ENCODE results near the gene TK2.
"Not testable (repeated sequence)": the region's sequence is repeated elsewhere in the genome, so short reads cannot be mapped to it uniquely, and the experiment has no call there.

The TK2 gene

DNA sequence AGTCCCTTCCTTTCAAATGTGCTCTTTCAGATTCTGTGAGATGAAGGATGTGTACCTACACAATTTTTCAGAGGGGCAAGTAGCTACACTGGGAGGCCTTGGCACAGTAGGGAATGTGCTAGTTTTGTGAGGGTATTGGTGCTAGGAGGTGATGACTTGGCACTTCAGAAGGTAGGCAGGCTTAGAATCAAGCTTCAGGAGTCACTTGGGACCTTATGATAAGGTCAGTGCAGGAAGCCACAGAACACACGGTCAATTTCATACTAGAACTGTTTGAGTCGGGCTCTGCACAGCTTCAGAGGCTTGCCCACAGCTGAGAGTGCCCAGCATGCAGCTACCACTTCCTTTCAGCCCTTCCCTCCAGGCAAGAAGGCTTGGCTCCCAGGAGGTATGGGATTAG, 22.4 kb upstream of the TK2 start:
- no peak for DNase-seq (ENCODE audit: low spot score)

GRCh38 chr16:66569827-66570405, 20.0 kb upstream of the TK2 start:
- DNase-seq (ENCODE audit: low spot score), result no peak

GRCh38 chr16:66569131-66569530, 19.2 kb upstream of the TK2 start:
- DNase-seq (ENCODE audit: low spot score), result no peak

GRCh38 chr16:66568355-66568754, 18.4 kb upstream of the TK2 start:
- no peak for DNase-seq (ENCODE audit: low spot score)

DNA sequence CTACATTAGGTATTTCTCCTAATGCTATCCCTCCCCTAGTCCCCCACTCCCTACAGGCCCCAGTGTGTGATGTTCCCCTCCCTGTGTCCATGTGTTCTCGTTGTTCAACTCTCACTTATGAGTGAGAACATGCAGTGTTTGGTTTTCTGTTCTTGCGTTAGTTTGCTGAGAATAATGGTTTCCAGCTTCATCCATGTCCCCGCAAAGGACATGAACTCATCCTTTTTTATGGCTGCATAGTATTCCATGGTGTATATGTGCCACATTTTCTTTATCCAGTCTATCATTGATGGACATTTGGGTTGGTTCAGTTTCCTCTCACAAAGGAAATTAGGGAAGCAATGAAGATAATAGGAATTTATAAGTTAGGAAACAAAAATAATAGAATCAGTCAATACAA, 17.3 kb upstream of the TK2 start:
- not testable (repeated sequence) for DNase-seq (ENCODE audit: low spot score)

DNA sequence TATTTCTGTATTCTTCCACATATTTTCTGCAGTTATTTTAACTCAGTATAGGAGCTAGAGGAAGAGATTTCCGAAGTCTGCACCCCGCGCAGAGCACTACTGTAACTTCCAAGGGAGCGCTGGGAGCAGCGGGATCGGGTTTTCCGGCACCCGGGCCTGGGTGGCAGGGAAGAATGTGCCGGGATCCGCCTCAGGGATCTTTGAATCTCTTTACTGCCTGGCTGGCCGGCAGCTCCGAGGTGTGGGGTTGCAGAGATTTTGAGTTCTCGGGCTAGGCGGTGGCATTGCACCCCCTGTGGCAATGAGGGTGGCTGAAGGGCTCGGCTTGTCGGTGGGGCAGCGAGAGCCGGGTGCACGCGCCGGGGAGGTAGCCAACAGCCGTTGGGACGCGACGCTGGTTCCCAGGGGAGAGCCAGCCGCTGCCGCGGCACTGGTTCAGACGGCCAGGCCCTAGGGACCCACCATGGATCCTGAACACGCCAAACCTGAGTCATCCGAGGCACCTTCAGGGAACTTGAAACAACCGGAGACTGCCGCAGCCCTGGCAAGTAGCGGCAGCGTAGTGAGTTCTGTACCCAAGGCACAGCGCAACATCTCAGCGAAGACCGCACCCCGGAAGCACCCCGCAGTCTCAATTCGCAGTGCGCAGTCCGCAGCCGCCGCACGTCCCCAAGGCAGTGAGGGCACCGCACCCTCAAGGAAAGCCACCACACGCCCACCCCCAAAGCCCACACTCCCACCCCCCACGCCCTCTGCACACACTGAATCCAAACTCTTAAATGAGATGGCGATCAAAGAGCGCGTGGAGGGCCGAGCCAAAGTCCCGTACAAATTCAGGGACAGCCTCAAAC, 16.4 kb upstream of the TK2 start, which contains the start of gene CMTM1:
Gene CMTM1 (plus strand): TSS at position 389 of the 851 bp plus-strand sequence. CDS start 75 bp downstream, at position 464.
- DNase-seq (ENCODE audit: low spot score), result no peak

- DNase-seq (ENCODE audit: low spot score), result no peak
These were observed 13.8 kb upstream of the TK2 start for GRCh38 chr16:66563574-66564334.

DNA sequence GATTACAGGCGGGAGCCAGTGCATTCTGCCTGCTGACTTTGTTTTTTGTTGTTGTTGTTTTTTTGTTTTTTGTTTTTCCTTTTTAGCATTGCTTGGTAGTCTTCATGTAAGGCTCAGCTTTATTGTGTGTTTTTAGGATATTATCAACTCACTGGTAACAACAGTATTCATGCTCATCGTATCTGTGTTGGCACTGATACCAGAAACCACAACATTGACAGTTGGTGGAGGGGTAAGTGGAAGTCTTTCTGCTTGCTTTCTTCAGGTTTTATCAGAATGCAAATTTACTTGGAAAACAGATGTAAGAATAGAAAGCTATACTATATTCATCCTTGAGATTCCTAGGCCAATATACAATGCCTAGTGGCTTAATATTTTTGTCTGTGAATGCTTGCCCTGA, 13.1 kb upstream of the TK2 start:
- DNase-seq (ENCODE audit: low spot score), result no peak

GRCh38 chr16:66562409-66562808, 12.5 kb upstream of the TK2 start:
- no peak for DNase-seq (ENCODE audit: low spot score)

- DNase-seq (ENCODE audit: low spot score), result no peak
These were observed 11.6 kb upstream of the TK2 start for GRCh38 chr16:66561381-66562080.

DNA sequence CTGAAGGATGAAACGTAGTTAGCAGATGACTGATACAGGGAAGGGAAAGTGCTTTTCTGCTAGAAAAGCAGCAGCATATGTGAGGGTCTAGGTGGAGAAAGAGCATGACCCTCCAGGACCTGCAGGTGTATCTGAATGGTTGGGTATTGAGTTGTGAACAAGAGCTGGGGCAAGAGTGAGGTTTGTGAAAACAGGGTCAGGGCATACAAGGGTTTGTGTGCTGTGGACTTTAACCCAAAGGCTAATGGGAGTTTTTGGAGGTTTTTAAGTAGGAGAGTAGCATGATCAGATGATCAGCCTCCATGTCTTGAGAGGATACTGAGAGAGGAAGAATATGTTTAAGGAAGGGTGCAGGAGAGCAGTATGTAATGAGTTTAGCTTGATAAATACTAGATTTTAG, 10.2 kb upstream of the TK2 start:
- DNase-seq (ENCODE audit: low spot score), result no peak

- DNase-seq (ENCODE audit: low spot score), result no peak
These were observed 4.6 kb upstream of the TK2 start for GRCh38 chr16:66554495-66554894.

GRCh38 chr16:66554021-66554420, 4.1 kb upstream of the TK2 start:
- DNase-seq (ENCODE audit: low spot score), result no peak

DNA sequence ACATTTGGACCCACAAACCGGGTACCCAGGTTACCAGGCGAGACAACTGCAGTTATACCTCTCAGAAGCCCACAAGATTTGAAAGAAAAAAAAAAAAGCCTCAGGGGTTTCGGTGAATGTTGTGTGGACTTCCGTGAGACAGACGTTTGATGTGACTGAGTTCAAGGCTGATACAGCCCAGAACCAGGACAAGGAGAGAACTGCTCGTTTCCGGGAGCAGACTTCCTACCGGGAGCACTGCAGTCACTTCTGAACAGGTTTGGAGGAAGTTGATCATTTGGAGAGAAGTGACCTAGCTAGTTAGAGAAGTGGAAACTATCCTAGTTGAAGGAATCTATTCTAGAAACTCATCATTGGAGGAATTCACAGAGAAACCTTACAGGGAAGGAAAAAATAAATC, 3.3 kb upstream of the TK2 start:
- DNase-seq (ENCODE audit: low spot score), result no peak

- peak; percentile 90 for DNase-seq (ENCODE audit: low spot score)
These were observed 2.6 kb upstream of the TK2 start, which contains the start of gene CKLF for GRCh38 chr16:66552286-66553177. Gene CKLF, plus strand, starts transcription at chr16:66552576. Its CDS starts 140 bp downstream, at chr16:66552716.

DNA sequence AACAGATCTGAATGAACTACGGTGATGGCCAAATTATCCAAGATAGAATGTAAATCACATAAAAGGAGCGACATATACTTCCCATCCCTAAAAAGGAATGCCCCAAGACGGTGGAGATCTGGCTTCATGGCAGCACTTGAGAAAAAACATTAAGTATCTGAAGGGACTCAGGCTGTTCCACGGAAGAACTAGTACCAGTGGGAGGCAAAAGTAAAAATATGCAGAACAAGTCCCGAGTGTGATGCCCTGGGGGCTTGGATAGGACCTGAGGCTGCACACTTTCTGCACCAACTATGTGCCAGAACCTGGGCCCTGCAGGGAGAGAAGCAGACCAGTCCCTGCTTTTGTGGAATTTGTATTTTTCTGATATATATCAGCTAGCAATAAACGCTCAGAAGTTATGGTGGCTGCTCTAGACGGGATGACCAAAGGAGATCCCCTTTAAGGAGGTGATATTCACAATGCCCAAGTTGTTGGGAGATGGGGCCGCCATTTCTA, 1.9 kb upstream of the TK2 start:
- DNase-seq (ENCODE audit: low spot score), result no peak

- DNase-seq (ENCODE audit: low spot score), result peak; percentile 52
These were observed 1.4 kb upstream of the TK2 start for GRCh38 chr16:66551348-66551759.

GRCh38 chr16:66548868-66549267, 1.1 kb downstream of the TK2 start:
- no peak for DNase-seq (ENCODE audit: low spot score)

DNA sequence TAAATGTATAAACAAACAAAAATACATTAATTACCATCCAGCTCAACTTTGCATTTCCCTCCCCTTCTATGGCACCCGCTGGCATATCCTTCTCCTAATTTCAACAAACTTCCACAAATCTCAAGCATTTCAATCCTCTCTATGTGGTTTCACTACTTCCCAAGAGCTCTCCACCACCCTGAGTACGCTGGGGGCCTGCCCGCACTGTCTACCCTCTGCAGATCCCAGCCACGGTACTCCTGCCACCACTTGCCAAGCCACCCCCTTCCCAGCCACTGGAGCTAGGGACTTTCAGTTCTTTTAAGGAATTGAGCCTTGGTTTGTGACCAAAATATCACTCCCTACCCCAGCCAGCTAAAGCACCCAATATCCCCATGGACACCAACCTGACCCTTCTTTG, 1.9 kb downstream of the TK2 start:
- DNase-seq (ENCODE audit: low spot score), result no peak

GRCh38 chr16:66547101-66547989, 2.6 kb downstream of the TK2 start:
- DNase-seq (ENCODE audit: low spot score), result no peak

Data from Ammon's horn (tissue), 1 donor.